CD4-positive, alpha-beta T cell treated with Interleukin-1 beta for 1 hour (primary cell): ENCODE results near the gene APC2.
"Not testable (repeated sequence)": the region's sequence is repeated elsewhere in the genome, so short reads cannot be mapped to it uniquely, and the experiment has no call there.

ENCODE experiments used
- DNase-seq, 2 donors: peaks; one replicate each; pipeline ENCODE4 v3.0.0-alpha.2; 2020 to 2022

Gene APC2

GRCh38 chr19:1412995-1413800 is 36.7 kb upstream of the APC2 start:
- no peak for DNase-seq

DNA sequence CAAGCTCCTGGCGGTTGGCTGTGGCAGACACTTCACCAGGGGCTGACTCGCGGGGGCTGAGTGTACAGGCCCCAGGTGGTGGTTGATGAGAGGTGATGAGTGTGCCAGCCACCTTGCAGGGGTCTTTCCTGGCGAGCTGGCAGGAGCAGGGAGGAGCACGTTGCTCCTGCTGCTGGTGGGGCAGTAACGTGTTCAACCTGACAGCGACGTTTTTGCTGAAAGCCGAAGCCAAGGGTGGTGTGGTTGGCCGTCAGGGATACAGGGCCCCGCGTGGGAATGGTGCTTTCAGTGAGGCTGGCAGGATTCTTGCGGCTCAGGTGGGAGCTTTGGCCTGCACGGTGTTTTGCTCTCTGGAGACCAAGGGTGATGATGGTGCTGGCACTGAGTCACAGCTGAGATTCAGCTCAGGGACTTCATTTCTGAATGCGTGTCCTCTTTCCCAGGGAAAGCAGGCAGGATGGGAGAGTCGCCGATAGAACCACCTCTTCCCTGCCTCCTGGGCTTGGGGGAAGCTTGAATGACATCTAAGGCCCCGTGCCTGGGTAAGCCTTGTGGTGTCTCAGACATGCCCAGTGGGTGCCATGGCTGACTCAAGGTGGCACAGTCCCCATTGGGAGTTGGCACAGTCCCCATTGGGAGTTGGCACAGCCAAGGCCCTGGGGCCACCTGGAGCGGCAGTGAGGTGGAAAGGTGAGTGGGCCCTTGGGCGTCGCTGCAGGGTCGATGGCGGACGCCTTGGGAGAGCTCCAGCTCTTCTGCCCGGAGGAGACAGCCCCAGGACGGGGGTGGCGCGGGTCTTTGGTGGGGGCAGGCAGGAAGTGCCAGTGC is 33.7 kb upstream of the APC2 start:
- DNase-seq: no peak

DNA sequence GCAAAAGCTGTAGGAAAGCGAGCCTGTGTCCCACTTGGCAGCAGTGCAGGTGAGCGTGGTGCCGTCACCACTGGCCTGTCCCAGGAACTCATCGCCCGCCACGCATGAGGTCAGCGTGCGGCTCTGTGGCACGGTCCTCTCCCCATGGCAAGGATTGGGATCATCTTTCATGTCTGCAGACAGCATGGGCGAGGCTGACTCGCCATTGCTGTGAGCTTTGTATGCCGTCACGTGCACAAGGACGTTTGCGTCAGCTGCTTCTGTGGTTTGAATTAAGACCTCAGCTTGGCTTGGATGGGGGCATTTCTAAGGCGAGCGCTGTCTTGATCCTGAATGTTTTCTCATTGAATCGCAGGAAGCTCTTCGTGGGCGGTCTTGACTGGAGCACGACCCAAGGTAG is 32.8 kb upstream of the APC2 start:
- no peak for DNase-seq

GRCh38 chr19:1417681-1418495 is 32.0 kb upstream of the APC2 start:
- DNase-seq: no peak

- no peak for DNase-seq
Measured at GRCh38 chr19:1418496-1418775, 31.5 kb upstream of the APC2 start.

GRCh38 chr19:1418951-1419738 is 30.8 kb upstream of the APC2 start:
- no peak for DNase-seq

DNA sequence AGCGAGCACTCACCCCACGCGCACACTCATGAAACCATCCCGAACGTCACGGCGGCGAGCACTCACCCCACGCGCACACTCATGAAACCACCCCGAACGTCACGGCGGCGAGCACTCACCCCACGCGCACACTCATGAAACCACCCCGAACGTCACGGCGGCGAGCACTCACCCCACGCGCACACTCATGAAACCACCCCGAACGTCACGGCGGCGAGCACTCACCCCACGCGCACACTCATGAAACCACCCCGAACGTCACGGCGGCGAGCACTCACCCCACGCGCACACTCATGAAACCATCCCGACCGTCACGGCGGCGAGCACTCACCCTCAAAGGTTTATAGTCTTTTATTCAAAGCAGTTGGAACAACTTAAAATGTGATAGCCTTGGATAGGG is 29.8 kb upstream of the APC2 start:
- DNase-seq: not testable (repeated sequence)

DNA sequence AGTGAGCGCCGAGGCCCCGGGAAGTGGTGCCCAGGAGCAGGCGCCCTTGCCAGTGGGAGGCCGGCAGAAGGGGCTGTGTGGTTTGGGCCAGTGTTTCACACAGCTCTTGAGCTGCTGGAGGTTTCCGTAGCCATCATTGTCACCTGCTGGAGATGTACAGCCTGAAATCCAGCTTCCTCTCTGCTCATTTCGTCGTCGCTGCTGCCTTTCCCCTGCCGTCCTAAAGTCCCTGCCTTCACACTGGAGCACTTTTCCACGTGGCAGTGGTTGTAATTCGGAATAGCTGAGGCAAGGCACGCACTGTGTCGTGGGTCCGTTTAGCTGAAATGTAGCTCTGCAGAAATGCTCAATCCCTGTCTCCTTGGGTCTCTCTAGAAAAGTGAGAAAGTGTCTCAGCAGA is 29.3 kb upstream of the APC2 start:
- DNase-seq: no peak

DNA sequence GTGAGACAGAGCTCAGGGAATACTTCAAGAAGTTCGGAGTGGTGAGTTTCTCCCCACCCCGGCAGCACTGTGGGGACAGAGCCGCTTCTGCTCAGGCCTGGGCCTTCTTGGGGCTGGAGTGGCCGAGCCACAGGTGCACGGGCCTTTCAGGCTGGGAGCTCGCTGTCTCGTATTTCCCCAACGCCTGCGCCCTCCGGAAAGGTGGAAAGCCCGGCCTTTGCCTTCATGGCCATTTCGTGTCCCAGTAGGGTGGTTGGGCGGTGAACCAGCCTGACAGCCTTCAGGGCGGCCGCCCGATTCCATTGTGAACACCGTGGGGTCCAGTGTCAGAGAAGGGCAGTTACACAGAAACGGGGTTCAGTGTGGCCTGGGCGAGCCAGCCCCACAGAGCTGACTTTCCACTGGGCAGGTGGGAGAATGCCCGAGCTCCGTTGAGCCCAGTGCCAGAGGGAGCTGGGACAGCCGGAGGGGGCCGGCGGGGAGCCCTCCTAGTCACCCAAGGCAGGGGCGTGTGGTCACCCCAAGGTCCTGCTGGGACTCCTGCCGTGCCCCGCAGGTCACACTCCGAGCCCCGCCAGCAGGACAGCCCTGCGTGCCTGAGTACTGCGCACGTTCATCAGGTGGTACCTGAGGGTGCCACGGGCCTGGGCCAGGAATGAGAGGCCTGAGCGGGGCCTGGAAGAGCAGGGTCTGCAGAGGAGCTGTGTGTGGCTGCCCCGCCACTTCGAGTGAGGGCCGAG is 28.5 kb upstream of the APC2 start:
- DNase-seq: no peak

GRCh38 chr19:1421958-1422305 is 28.0 kb upstream of the APC2 start:
- no peak for DNase-seq

GRCh38 chr19:1422360-1422759 is 27.6 kb upstream of the APC2 start:
- DNase-seq: no peak

- DNase-seq: no peak
Measured at GRCh38 chr19:1422943-1423342, 27.0 kb upstream of the APC2 start.

- no peak for DNase-seq
Measured at GRCh38 chr19:1423436-1424191, 26.3 kb upstream of the APC2 start.

DNA sequence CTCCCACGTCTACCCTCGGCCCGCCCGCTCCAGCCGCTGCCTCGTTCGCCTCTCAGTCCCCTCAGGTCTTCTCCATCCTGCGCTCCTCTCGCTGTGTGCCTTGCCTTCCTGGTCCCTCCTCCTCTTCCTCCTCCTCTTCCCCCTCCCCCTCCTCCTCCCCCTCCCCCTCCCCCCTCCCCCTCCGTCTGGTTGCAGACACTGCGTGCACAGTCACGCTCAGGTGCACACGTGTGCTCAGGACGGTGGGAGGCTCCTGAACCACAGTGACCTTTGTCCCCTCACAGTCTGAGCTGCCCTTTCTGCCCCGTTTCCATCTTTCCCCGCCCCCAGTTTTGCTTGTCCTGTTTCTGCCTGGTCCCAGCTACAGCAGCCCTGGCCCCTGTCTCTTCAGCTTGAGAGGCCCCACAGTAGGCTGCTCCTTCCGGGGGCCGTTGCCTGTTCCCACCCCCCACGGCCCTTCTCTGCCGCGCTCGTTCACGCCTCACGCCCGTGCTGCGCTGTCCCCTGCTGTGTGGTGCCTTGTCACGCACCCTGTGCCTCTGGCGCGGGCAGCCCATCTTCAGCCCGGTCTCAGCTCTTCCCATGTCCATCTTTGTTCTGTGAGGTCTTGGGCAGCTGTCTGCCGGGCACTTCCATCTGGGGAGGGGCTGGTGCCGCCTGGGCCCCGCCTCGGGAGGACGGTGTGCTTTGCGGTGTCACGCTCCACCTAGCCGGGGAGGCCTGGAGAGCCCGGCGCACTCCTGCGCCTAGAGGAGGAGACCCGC is 25.5 kb upstream of the APC2 start:
- no peak for DNase-seq

DNA sequence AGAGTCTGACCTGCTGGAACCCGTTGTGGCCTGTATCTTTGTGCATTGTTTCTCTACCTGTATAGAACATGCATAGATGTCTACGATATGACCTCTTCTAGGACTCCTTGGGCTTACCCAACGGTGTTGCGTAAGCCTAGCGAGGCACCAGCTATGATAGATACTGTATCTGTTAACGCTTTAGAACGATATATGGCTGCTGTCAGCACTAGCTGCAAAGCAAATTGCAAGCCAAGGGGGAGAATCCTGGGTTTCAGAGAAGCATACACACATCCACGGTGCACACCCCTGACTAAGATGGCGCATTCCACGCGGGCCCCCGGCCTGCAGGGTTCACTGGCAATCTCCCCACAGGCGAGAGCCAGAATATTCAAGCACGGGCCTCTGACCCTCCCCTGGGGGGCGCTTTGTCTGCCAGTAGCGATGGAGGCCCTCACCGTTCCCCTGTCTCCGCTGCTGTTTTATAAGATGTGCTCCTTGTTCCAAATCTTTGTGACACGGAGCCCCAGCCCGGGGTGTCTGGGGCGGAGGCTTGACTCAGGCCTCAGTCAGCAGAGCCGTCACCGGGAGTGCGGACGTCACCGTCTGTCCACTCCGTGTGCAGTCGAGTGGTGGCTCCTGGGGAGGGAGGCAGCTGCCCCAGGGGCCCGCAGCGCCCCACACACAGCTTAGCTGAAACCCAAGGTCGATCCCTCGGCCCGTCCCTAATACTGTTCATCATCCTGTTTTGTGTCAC is 24.7 kb upstream of the APC2 start:
- DNase-seq: no peak

DNA sequence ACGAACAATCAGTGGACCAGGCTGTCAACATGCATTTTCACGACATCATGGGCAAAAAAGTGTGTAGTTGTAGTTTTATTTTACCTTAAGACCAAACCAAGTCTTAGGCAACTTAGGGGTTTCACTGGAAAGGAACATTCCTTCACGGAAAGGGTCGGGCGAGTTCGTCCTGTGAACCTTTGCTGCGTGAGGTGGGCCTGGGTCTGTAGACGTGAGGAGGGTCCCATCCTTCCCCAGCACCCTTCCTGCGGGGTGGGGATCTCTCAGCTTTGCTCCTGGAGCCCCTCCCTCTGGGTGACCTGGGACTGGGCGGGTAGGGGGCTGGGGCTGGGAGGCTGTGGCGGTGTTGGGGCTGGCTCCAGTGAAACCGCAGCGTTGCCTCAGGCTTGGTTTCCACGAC is 24.0 kb upstream of the APC2 start:
- no peak for DNase-seq

- DNase-seq: no peak
Measured at GRCh38 chr19:1426736-1427135, 23.2 kb upstream of the APC2 start.

DNA sequence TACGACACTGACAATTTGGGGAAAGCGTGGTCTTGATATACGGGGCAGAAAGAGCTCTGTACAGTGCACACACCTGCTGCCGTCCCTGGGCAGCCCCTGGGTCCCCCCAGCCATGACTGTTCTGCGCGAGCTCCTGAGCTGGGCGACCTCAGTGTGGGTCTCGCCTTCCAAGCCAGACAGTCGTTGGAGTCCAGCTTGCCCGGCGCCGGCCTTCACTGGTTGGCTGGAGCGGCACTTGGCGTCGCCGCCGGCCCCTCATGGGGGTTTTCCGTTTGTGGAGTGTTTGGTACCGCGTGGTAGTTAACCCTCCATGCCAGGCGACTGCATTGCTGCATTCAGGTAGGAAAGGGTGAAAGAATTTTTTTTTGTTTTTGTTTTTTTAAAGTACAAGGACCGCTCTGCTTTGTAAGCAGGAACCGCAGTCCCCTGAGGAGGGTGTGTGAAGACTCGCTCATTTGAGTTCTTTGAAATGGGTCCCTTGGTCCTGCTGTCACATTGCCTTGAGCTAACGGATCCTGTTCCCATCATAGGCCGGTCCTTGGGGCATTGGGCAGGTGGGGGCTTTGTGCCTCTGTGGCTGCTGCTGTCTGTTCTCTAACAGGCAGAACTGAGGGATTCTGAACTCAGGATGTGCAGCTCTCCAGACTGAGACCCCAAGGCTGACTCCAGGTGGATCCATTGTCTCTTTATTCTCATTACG is 22.6 kb upstream of the APC2 start:
- no peak for DNase-seq

- no peak for DNase-seq
Measured at GRCh38 chr19:1428738-1429391, 21.1 kb upstream of the APC2 start.
